Activated naive CD4-positive, alpha-beta T cell treated with anti-CD3 and anti-CD28 coated beads, Interleukin-2, amount 50 U/mL, for 16 hours (primary cell): ENCODE data around the gene PRSS12.
"Not testable (repeated sequence)": the region's sequence is repeated elsewhere in the genome, so short reads cannot be mapped to it uniquely, and the experiment has no call there.

Experiments used
- DNase-seq: peaks from one replicate; pipeline ENCODE4 v3.0.0-alpha.2; 2020

Gene PRSS12

GRCh38 chr4:118352843-118353533 is at the start of gene PRSS12:
TSS of gene PRSS12 (minus strand) at chr4:118353003. CDS start at chr4:118352720, 283 bp downstream.
- DNase-seq: peak; percentile 52

DNA sequence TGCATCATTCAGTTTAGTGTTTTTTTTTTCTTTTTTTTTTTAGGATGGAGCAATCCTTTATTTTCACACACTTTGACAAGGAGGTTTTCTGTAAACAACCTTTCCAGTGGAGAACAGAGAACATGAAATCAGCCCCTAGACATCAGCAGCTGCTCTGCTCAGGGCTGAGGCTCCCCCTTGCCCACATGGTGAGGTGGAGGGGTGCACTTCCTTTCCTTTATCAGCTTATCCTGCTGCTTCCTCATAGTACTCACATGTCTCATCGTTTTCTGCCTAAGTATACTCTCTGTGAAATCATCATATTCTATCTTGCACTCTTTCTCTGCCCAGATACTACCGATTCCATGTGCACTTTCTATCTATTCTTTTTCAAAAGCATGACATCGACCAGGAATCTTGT is 47.6 kb upstream of the PRSS12 start:
- DNase-seq: no peak

DNA sequence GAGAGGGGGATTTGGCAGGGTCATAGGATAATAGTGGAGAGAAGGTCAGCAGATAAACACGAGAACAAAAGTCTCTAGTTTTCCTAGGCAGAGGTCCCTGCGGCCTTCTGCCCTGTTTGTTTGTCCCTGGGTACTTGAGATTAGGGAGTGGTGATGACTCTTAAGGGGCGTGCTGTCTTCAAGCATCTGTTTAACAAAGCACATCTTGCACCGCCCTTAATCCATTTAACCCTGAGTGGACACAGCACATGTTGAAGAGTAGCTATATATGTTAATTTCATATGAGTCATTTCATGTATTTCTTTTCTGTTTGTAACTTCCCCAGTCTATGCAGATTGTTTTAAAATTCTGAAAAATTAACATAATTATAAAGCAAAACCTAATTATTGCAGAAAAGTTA is 47.1 kb upstream of the PRSS12 start:
- not testable (repeated sequence) for DNase-seq

DNA sequence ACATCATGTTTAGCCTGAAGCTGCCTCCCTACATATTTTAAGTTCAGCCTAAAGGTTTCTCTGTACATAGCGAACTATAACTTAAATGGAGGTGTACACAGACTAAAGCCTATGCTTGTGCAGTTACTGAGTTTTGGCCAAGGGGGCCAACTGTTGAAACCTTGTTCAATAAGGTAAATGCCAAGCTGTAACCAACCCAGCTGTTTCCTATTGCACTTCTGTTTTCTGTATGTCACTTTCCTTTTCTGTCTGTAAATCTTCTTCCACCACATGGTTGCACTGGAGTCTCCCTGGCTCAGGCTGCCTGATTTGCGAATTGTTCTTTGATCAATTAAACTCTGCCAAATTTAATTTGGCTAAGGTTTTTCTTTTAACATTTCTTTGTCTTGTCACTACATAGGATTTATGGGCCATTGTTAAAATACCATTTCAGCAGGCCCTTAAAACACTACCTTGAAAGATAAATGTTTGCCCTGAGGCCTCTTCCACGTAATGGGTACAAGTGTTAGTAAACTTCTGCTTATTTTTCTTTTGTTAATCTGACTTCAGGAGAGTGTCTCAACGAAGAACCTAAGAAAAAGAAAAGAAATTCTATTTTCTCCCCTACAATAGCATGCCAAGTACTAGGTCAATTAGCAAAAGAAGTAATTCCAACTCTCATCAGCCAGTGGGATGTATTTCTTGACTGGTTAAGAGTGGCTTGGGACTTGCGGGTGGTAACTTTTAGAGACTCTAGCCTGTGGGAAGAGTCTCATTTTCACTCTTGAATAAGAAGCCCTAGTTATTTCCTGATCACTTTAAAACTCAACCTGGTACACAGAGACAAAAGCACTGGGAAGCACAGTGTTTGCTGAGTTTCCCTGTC is 45.7 kb upstream of the PRSS12 start:
- no peak for DNase-seq

- no peak for DNase-seq
Measured at GRCh38 chr4:118397623-118397979, 44.8 kb upstream of the PRSS12 start.

DNA sequence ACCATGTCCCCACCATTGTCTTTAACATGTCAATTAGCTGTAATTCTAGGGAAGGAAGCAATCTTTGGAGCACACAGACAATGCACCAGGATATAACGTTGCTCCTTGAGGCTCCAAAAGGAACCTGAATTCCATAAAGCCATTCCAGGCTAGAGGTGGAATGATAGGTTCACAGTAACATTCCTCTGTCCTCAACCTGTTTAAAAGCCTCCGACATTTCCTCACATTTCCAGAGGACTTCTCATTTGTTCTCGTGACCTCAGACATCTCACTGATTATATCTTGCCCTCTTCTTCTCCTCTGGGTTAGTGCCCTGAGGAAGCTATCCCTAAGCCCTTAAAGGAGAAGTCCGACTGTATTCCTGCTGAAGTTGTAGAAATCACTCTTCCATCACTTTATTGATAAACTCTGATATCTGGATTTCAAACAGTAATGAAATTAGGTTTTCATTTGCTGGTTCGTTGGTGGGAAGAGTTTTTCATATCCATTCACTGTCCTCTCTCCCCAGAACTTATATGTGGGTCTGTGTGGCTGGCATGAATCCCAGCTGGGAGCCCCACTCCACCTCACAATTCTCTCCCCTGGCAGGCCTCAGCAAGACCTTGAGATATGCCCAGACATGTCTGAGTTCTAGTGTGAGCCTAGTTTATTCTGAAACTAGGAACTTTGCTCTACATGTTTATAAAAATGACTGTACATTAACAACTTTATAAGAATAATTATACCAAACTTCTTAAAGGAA is 44.2 kb upstream of the PRSS12 start:
- DNase-seq: no peak

- no peak for DNase-seq
Measured at GRCh38 chr4:118395057-118395644, 42.3 kb upstream of the PRSS12 start.

DNA sequence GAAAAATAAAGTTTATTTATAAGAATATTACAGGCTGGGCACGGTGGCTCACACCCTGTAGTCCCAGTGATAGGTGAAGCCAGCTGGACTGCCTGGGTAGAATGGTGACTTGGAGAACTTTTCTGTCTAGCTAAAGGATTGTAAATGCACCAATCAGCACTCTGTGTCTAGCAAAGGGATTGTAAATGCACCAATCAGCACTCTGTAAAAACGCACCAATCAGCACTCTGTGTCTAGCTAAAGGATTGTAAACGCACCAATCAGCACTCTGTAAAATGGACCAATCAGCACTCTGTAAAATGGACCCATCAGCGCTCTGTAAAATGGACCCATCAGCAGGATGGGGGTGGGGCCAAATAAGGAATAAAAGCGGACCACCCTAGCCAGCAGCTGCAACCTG is 39.7 kb upstream of the PRSS12 start:
- DNase-seq: not testable (repeated sequence)

- DNase-seq: no peak
Measured at GRCh38 chr4:118390121-118390520, 37.3 kb upstream of the PRSS12 start.

DNA sequence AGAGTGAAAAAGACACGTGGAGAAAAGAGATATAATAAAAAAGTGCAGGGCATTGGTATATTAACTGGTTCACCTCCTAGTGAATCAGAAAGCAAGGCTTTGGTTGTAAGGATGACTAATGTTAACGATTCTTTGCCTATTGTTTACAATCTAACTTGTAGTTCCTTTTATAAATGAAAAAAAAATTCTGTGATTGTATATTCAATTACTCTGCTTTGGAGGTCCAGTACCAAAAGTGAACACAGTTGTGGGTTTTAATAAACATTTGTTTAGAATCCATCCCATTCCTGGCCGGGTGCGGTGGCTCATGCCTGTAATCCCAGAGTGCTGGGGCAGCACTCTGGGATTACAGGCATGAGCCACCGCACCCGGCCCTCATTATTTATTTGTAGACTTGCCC is 36.9 kb upstream of the PRSS12 start:
- no peak for DNase-seq

DNA sequence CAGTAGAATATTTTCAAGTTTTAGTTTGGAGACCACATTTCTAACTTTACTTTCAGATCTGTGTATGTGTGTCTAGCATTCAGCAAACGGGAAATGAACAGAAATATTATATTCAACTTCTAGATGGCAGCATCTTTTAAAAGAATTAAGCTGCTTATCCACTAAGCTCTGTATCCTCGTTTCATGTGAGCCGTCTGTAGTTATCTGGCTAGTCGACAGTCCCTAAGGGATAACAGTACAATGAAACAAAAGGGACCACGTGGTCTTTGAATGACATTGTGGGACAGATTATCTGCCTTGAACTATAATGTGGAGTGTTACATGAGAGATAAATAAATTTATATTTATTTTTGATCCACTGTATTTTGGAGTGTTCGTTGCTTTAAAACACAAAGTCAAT is 35.8 kb upstream of the PRSS12 start:
- no peak for DNase-seq

- DNase-seq: no peak
Measured at GRCh38 chr4:118381902-118382301, 29.1 kb upstream of the PRSS12 start.

GRCh38 chr4:118373614-118374255 is 20.9 kb upstream of the PRSS12 start:
- DNase-seq: no peak

DNA sequence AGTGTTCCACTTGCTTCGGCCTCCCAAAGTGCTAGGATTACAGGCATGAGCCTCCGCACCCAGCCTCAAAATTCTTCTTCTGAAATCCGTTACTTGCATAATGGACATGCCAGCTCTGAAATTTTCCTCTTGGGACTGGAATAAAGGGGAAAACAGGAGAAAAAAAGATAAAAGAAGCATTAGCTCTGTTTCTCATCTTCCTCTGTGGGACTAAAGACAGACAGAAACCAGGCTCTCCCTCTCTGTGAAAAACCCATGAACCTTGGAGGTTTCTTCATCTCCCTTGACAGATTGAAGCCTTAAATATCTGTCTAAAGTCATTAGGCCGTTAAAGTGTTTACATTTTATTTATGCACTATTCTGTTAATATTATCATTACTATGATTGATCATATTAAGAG is 19.4 kb upstream of the PRSS12 start:
- no peak for DNase-seq

DNA sequence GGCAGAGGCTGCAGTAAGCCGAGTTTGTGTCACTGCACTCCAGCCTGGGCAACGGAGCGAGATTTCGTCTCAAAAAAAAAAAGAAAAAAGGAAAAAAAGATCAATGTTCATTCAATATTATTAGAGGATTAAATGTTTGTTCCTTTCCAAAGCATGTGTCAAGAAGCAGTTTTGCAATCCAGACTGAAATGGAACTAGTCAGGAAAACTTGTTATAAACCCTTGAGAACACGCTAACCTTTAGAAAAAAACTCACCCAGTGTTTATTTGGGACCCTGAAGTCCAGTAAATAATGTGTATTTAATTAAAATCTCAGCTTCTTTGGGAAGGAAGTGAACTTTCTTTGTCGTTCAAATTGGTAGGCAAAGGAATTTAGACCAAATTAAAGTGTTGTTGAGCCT is 16.4 kb upstream of the PRSS12 start:
- DNase-seq: no peak

GRCh38 chr4:118367872-118368271 is 15.1 kb upstream of the PRSS12 start:
- DNase-seq: no peak

DNA sequence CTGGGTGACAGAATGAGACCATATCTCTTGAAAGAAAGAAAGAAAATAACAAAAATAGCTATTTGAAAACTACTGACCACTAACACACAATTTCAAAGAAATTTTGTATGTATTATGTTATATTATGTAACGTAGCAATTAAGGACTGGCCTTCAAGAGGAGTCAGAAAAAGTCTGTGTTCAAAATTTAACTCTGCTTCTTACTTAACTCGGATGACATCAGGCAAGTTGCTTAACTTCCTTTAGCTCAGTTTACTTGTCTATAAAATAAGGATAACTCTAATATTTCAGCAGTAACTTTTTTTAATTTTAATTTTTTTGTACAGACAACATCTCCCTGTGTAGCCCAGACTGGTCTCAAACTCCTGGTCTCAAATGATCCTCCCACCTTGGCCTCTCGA is 14.6 kb upstream of the PRSS12 start:
- no peak for DNase-seq

GRCh38 chr4:118363166-118363565 is 10.4 kb upstream of the PRSS12 start:
- DNase-seq: no peak

DNA sequence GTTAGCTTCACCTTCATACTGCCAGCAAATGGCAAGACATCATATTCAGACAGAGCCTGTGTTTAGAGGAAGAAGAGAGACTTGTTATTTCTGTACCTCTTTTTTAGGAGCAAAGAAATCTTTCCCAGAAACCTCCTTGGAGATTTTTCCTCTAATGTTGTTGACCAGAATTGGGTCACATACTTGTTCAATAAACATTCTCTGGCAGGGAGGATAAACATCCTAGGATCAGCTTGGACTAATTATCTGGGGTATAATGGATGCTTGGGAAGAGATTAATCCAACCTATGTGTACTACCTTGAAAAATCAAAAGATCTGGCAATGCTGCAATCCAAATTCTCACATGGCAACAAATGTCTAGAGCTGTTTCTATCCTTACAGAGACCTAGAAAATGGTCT is 8.4 kb upstream of the PRSS12 start:
- no peak for DNase-seq

DNA sequence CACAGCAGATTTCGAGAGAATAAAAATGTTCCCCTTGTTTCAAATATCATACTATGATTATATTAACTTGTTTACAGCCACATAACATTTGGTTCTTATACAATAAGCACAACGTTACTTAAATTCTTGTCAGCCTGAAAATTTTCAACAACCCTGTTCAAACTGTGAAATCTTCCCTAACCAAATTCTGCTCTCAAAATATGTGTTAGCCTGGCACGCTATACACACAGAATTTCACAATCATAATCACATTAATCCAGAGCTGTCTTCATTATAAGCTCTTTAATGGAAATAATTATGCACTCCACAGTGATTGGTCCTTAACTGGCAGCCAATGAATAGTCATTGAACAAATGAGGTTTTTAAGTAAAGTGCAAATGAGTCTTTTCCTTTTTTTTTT is 7.3 kb upstream of the PRSS12 start:
- no peak for DNase-seq

DNA sequence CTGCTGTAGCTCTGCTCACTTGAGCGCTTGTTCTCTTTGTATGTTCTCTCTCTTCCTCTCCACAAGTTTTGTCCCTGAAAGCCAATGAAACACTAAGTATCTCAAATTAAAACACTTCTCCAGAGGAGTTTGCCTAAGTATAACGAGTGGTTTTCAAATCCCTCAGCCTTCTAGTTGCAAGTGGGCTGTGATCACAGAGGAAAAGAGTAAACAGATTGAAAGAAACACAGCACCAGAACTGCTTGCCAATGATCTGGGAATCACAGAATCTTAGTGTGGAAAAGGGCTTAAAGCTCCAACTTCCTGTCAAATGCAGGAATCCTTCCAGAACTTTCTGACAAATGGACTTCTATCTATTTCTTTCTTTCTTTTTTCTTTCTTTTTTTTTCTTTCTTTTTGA is 4.8 kb upstream of the PRSS12 start:
- no peak for DNase-seq

DNA sequence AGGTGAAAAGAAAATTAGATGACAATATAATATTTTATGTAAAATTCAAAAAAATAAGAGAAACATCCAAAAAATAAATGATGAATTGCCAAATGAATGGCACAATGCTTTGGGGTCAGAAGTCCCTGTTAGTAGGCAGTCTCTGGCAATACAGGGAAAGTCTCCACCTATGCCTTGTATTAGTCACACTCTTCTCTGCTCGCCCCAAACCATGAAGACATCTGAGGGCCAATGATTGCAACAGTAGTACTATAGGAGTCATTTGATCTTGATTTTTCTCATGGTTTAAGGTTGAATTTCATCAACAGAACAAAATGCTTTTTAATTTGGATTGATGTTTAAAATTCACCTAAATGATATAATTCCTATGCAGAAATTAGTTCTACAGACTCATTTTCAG is 3.9 kb upstream of the PRSS12 start:
- no peak for DNase-seq

DNA sequence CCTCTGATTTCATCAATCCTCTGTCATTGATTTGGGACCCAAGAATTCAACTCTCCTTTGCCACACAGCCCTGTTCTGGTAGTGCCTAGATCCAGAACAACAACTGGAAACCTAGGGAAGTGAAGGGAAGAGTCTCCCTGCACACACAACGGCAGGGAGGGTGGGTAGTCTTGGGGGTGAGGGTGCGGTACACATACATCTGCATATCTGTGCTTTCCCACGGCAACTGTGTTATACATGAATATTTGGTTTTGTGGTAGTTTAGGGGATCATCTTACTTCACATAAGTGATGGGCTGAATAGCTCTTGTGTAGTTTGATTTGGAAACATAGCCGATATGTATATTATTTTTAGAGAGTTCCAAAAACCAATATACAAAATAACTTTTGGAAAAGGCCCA is 3.3 kb upstream of the PRSS12 start:
- DNase-seq: no peak
